Measurements from ENCODE around the gene PDIA6. TPM values are rescaled to one million over a fixed set of nuclear protein-coding genes. Genes with fewer than 3 reads are reported as not detected.

PDIA6 gene
- total RNA-seq, 2 experiments from 2014 or later: 123 to 157 TPM

DNA sequence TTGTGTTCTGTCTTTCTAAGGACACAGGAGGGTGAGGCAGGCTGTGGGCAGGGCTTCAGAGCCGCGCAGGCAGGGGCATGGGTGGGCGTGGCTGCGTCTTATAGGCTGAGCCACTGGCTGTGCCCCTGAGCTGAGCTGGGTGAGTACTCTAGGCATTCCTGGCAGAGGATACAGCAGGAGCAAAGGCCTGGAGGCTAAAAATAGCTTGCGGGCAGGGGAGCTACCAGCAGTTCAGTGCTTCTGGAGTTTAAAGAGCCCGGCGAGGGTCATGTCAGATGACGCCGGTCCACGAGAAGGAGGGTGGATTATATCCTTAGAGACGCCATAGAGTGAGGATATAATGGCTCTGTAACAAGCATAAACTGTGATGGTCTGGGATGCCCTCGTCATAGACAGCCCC is 31.5 kb upstream of the PDIA6 start:
- Mint-ChIP-seq H3K27ac (no peak overlapping the region), H3K4me3 (no peak overlapping the region), H3K27me3 (peaks cover 4% of the 10 kb centered on the region), H3K9me3 (ENCODE audit: low read depth) (peaks cover 19% of the 10 kb centered on the region), H3K36me3 (ENCODE audit: low read depth) (no peaks in the 10 kb centered on the region), H3K4me1 (no peaks in the 10 kb centered on the region)
- ChIA-PET POLR2A (no interaction called here), CTCF (interaction anchor here (0.7 to 1.4 kb wide), 6 partner anchors 9 to 281 kb away, joined by 3 to 4 read pairs (median 4); no protein-coding TSS in a partner anchor)
- no peak for DNase-seq
- intact Hi-C loops (cut with DNase I, micrococcal nuclease): no loop called here
- no peak for ATAC-seq

DNA sequence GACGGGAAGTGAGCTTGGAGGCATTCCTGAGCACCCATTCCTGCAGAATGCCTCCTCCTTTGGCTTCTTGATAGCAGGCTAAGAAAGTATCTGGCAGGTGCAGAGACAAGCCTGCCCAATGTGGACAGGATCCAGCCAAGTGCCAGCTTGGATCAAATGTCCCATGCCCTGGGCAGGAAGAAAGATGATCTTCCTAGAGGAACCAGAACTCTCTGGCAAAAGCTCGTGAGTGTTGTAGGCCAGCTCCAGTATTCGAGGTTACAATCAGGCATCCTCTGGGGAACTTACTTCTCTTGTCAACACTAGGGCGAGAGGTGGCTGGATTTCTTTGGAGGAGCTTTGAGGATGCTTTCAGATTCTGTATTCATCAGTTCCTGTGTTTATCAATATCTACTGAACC is 29.9 kb upstream of the PDIA6 start:
- POLR2A ChIA-PET: no interaction called here
- Mint-ChIP-seq H3K4me1 (no peaks in the 10 kb centered on the region), H3K27me3 (peaks cover 4% of the 10 kb centered on the region), H3K27ac (no peak overlapping the region), H3K4me3 (no peak overlapping the region), H3K9me3 (ENCODE audit: low read depth) (peaks cover 19% of the 10 kb centered on the region), H3K36me3 (ENCODE audit: low read depth) (no peaks in the 10 kb centered on the region)
- CTCF ChIA-PET: interaction anchor here (1.0 to 2.1 kb wide), 8 partner anchors 10 to 282 kb away, joined by 3 to 9 read pairs (median 4); no protein-coding TSS in a partner anchor
- intact Hi-C loops (cut with DNase I, micrococcal nuclease): no loop called here
- DNase-seq (no peak), ATAC-seq (no peak)

DNA sequence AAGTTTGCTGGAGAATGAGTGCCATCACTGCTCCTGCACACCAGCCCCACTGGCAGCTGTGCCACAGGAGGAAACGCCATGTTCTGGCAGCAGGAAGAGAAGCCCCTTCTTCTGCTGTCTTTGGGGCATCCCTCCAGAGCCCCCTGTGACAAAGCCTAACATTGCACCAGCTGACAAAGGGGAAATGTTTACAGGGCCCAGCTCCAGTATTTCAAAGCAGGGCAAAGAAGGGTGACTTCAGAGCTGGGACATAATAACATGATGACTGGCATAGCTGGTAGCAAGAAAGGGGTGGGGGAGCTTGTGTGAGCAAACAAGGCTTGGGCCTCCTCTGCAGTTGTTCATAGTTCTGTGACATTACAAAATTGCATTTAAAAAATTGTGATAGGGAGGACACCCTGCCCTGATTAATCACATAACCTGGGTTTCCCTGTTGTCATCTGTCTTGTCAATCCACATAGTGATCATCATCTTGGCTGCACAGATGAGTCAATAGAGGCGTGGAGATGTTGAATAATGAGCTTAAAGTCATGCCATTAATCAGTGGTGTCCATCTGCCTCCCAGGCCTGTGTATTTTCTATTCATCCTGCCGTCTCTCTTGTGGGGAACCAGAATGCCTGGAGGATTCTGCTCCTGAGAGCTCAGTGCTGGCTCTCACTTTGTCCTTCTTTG is 29.1 kb upstream of the PDIA6 start:
- CTCF ChIA-PET: interaction anchor here (0.6 to 2.1 kb wide), 10 partner anchors 9 to 283 kb away, joined by 3 to 9 read pairs (median 4); no protein-coding TSS in a partner anchor
- no peak for ATAC-seq
- no peak for DNase-seq
- peaks cover 6% of the 10 kb centered on the region for H3K27me3 Mint-ChIP-seq
- no peak overlapping the region for H3K4me3 Mint-ChIP-seq
- peaks cover 19% of the 10 kb centered on the region for H3K9me3 Mint-ChIP-seq (ENCODE audit: low read depth)
- intact Hi-C loops (cut with DNase I, micrococcal nuclease): no loop called here
- POLR2A ChIA-PET: interaction anchor here (0.6 kb wide), 1 partner anchor 8 kb away, joined by 4 read pairs; no protein-coding TSS in a partner anchor
- H3K4me1 Mint-ChIP-seq: no peaks in the 10 kb centered on the region
- no peaks in the 10 kb centered on the region for H3K36me3 Mint-ChIP-seq (ENCODE audit: low read depth)
- H3K27ac Mint-ChIP-seq: no peak overlapping the region

DNA sequence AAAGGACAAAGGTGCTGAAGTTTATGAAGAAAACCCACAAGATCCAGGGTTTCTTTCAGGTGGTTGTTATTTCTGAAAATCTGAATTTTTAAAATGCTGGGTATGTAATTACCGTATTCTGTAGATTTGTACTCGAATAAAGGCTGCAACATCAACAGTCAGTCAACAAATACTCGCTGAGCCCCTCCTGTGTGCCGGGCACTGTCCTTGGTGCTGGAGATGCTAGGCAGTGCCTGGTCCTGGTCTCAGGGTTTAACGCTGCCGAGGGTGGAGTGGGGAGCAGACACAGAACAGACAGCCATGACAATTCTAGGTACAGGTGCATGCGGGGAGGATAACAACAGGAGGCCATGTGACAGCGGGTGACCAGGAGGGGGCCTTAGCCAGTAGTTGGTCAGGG is 27.2 kb upstream of the PDIA6 start:
- no peak for ATAC-seq
- H3K36me3 Mint-ChIP-seq (ENCODE audit: low read depth): no peaks in the 10 kb centered on the region
- intact Hi-C loops (cut with DNase I, micrococcal nuclease): no loop called here
- no peak overlapping the region for H3K4me3 Mint-ChIP-seq
- H3K27ac Mint-ChIP-seq: no peak overlapping the region
- peaks cover 19% of the 10 kb centered on the region for H3K9me3 Mint-ChIP-seq (ENCODE audit: low read depth)
- POLR2A ChIA-PET: no interaction called here
- peaks cover 6% of the 10 kb centered on the region for H3K27me3 Mint-ChIP-seq
- no peaks in the 10 kb centered on the region for H3K4me1 Mint-ChIP-seq
- DNase-seq: no peak
- CTCF ChIA-PET: interaction anchor here (1.3 to 10.2 kb wide), 2 partner anchors 72 to 282 kb away, joined by 7 to 129 read pairs; partner anchors contain the start of gene KCNF1

DNA sequence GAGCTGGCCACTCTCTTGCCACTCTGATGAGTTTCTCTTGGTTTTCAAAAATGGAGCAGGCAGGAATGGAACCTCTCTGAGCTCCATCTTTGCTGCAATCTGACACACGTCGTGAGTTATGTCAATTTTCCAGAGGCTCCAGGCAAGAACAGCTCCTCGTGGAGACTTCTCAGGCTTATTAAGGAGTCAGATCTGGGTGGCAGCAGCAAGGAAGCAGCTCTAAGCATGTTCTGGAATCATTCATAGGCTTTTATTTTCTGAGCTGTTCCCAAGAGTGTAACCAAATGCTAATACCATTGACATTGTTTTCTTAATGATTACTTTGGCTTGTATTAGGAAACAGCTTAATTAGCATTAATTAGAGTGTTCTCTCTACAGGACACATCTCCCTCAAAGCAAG is 26.1 kb upstream of the PDIA6 start:
- CTCF ChIA-PET: interaction anchor here (0.5 to 10.2 kb wide), 3 partner anchors 69 to 283 kb away, joined by 3 to 129 read pairs (median 7); partner anchors contain the start of gene KCNF1
- Mint-ChIP-seq H3K4me1 (no peaks in the 10 kb centered on the region), H3K9me3 (ENCODE audit: low read depth) (peaks cover 19% of the 10 kb centered on the region), H3K4me3 (no peak overlapping the region), H3K27me3 (peaks cover 6% of the 10 kb centered on the region), H3K27ac (no peak overlapping the region), H3K36me3 (ENCODE audit: low read depth) (no peaks in the 10 kb centered on the region)
- ATAC-seq (no peak), DNase-seq (no peak)
- POLR2A ChIA-PET: no interaction called here
- intact Hi-C loops (cut with DNase I, micrococcal nuclease): no loop called here

DNA sequence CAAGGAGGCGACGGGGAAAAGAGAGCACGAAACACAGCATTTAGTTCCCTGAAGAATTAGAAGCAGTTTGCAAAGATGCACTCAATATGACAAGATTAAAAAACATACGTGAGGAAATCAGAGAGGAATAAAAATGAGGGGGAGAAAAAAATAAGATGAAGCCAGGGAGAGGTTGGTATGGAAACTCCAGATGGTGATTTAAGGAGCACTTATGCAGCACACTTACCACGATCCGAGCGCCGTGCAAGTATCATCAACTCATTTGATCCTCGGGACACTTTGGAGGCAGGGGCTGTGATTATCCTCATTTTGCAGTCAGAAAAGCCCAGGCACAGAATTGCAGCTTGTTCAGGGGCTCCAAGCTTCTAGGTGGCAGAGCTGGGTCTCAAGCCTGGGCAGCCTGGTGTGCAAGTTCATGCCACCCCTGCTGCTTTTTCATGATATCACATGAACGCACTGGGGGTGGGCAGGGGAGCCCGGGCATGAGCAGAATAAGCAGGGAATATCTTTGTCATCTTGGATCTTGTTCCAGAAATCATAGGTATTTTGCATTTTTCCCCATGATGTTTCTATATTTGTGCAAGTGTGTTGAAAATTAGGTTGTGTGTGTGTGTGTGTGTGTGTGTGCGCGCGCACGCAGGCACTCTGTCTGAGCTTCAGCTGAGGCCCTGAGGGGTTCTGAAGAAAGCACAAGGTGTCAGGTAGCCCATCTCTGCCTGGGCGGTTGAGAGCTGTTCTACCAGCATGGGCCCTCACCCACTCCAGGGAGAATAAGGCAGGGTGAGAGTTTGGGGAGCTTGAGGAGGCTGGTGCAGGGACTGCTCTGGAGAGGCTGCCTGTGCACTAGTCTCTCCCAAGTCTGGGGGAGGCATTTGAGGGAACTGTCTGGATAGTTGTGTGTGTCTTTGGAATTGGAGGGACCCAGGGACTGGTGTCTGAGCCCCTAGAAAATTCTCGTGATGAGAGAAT is 25.0 kb upstream of the PDIA6 start:
- no peak overlapping the region for H3K27ac Mint-ChIP-seq
- no peak for ATAC-seq
- intact Hi-C loops (cut with DNase I, micrococcal nuclease): no loop called here

DNA sequence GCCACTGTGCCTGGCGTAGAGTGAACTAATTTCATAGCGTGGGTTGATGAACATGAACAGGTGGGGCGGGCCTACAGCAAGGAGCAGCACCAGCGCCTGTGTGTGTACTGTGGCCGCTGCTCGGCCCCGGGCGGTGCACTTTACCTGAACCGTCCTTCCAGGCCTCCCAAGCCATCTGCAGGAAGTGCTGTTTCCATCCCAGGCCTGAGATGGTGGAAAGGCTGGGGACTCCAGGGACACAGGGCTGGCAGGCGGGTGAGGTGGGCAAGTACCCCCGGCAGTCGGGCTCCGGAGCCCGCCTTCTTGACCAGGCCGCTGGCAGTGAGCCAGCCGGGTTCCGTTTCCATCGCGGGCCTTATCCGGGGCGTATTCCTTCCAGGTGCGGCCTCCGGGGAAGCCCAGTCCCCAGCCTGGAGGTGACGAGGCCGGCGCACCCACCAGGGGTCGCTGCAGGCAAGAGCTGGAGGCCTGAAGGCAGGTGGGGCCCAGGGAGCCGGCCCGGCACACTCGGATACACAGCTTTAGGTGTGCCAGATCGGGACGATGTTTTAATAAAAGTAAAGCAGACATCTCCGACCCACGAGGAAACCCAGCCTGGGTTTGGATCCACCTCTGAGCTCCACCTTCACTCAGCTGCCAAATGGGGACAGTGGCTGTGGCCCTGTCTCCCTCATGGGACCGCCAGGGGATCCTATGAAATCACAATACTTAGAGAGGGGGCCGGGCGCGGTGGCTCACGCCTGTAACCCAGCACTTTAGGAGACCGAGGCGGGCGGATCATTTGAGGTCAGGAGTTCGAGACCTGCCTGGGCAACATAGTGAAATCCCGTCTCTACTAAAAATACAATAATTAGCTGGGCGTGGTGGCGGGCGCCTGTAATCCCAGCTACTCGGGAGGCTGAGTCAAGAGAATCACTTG is 22.7 kb upstream of the PDIA6 start:
- DNase-seq: peak; percentile 92
- peaks cover 7% of the 10 kb centered on the region for H3K4me1 Mint-ChIP-seq
- peaks cover 6% of the 10 kb centered on the region for H3K27me3 Mint-ChIP-seq
- no peak overlapping the region for H3K4me3 Mint-ChIP-seq
- H3K9me3 Mint-ChIP-seq (ENCODE audit: low read depth): peaks cover 1% of the 10 kb centered on the region
- no peak overlapping the region for H3K27ac Mint-ChIP-seq
- intact Hi-C loops (cut with DNase I, micrococcal nuclease): loop anchor here (1.0 to 2.0 kb wide), 5 partner anchors 65 to 749 kb away; partner anchors contain the start of gene KCNF1 (in 1 of the 2)
- POLR2A ChIA-PET: no interaction called here
- no peaks in the 10 kb centered on the region for H3K36me3 Mint-ChIP-seq (ENCODE audit: low read depth)
- ATAC-seq: peak; percentile 91
- CTCF ChIA-PET: interaction anchor here (0.5 to 10.2 kb wide), 36 partner anchors 8 to 1126 kb away, joined by 3 to 129 read pairs (median 4); a partner anchor contains a TSS

More for the DNA sequence above, 25.0 kb upstream of the PDIA6 start:
- Mint-ChIP-seq H3K36me3 (ENCODE audit: low read depth) (no peaks in the 10 kb centered on the region), H3K4me1 (peaks cover under 1% of the 10 kb centered on the region), H3K9me3 (ENCODE audit: low read depth) (peaks cover 19% of the 10 kb centered on the region), H3K4me3 (no peak overlapping the region), H3K27me3 (peaks cover 3% of the 10 kb centered on the region)
- DNase-seq: no peak
- POLR2A ChIA-PET: no interaction called here
- CTCF ChIA-PET: interaction anchor here (1.2 to 10.2 kb wide), 2 partner anchors 11 to 284 kb away, joined by 3 to 129 read pairs; no protein-coding TSS in a partner anchor

DNA sequence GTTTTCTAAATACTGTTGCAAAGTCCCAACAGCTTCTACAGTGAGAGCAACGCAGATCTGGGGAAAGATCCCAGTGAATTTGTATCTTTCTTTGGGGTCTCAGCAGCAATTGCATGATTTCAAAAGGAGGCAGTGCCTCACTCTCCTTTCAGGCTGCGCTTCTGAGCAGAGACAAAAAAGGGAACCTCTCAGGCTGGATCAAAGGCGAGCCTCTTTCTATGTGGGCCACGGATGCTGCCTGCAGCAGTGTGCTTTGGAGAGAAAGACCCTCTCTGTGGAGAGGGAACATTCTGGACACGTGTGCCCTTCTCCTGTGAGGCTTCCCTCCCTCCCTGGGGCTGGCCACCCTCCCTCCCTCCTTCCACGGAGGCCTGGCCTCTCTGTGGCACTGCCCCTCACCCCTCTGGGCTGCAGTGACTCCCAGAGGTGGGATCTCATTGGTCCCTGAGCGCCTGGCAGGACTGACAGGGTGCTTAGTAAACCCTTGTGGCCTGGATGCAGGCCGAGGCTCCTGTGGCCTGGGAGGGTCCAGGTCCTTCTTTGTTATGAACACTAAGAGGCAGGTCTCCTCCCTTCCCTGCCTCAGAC is 21.6 kb upstream of the PDIA6 start:
- Mint-ChIP-seq H3K9me3 (ENCODE audit: low read depth) (no peaks in the 10 kb centered on the region), H3K27ac (no peak overlapping the region), H3K4me1 (peaks cover 7% of the 10 kb centered on the region), H3K27me3 (peaks cover 8% of the 10 kb centered on the region), H3K36me3 (ENCODE audit: low read depth) (no peaks in the 10 kb centered on the region), H3K4me3 (no peak overlapping the region)
- intact Hi-C loops (cut with DNase I, micrococcal nuclease): loop anchor here (2.0 to 5.0 kb wide), 3 partner anchors 77 to 748 kb away; partner anchors contain the start of gene KCNF1 (in 1 of the 2)
- ChIA-PET POLR2A (interaction anchor here (0.6 kb wide), 1 partner anchor 7 kb away, joined by 4 read pairs; no protein-coding TSS in a partner anchor), CTCF (interaction anchor here (0.7 to 10.2 kb wide), 8 partner anchors 11 to 748 kb away, joined by 3 to 129 read pairs (median 9); a partner anchor contains a TSS)
- ATAC-seq (no peak), DNase-seq (no peak)

DNA sequence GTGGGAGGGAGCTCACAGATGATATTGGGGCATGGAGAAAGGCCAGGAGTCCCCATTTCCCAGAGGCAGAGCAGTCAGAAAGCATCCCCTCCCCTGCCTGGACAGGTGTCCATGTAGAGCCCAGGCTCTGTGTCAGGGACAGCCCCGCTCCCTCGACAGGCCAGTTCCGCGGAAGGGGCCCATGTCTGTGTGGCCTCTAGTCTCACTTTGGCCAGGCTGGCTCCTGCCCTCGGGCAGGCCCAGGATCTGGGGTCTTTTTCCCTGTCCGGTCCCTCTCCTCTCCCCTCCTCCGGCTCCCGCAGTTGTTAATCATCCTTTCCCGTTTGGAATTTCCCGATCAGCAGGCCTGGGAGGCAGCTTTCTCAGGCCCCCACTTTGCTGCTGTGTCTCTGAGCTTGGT is 20.4 kb upstream of the PDIA6 start:
- CTCF ChIA-PET: interaction anchor here (0.5 to 10.2 kb wide), 45 partner anchors 9 to 751 kb away, joined by 3 to 129 read pairs (median 4); a partner anchor contains a TSS
- Mint-ChIP-seq H3K27me3 (peaks cover 8% of the 10 kb centered on the region), H3K9me3 (ENCODE audit: low read depth) (no peaks in the 10 kb centered on the region), H3K4me1 (peaks cover 7% of the 10 kb centered on the region), H3K27ac (no peak overlapping the region), H3K36me3 (ENCODE audit: low read depth) (no peaks in the 10 kb centered on the region), H3K4me3 (no peak overlapping the region)
- POLR2A ChIA-PET: no interaction called here
- no peak for DNase-seq
- intact Hi-C loops (cut with DNase I, micrococcal nuclease): loop anchor here in 1 of 2 experiments (2.0 to 5.0 kb wide), 2 partner anchors 68 to 749 kb away; no protein-coding TSS in a partner anchor
- no peak for ATAC-seq

Measured in activated CD4-positive, alpha-beta T cell treated with anti-CD3 and anti-CD28 coated beads for 36 hours (primary cell).